SK-N-SH (cell line): ENCODE measurements around the gene KIF18B. TPM values are rescaled to one million over a fixed set of nuclear protein-coding genes. Genes with fewer than 3 reads are reported as not detected.

Experiments
- CTCF ChIA-PET: fragments of 300-600, 350-600 bp; formaldehyde crosslinking; extraction: SDS; loops from one replicate; lab custom pipeline; 2021; lab: Yijun Ruan, JAX
- POLR2A ChIA-PET: fragments of 350-600 bp; sonication (Branson Sonifier 250); formaldehyde crosslinking; extraction: SDS; loops from one replicate; lab custom pipeline; 2020; ENCODE audit warnings: antibody characterized with exemption, inconsistent platforms; lab: Yijun Ruan, JAX
- DNase-seq: peaks from one replicate; pipeline ENCODE4 v3.0.0; 2012
- H2AFZ ChIP-seq: fragments of 200-600 bp; sonication (generic); 2 replicates; pipeline ENCODE4 v1.8.1; 2016; ENCODE audit warnings: antibody characterized with exemption, mild to moderate bottlenecking, low read depth
- H3F3A ChIP-seq: fragments of 200-600 bp; sonication (generic); replicated peaks from 2 replicates; pipeline ENCODE3; 2016; ENCODE audit warnings: antibody characterized with exemption, mild to moderate bottlenecking; ENCODE audit not compliant: insufficient read depth
- H3K27ac ChIP-seq, 2 experiments: fragments of 200-500 bp in 1 of 2; fragments of 200-600 bp in 1 of 2; sonication (Bioruptor generic) in 1 of 2; sonication (generic), shearing (Covaris generic) in 1 of 2; 2 replicates each; pipeline versions ENCODE4 v1.5.1 to v1.6.1; 2014 to 2016; ENCODE audit warnings: low read depth in 2 of 2, inconsistent platforms in 1 of 2, low read length in 1 of 2, mild to moderate bottlenecking in 1 of 2, mixed read lengths in 1 of 2
- H3K27me3 ChIP-seq: fragments of 200-600 bp; sonication (generic), shearing (Covaris generic); 2 replicates; pipeline ENCODE4 v1.6.1; 2016; ENCODE audit warnings: mixed run types; ENCODE audit not compliant: insufficient read depth
- H3K36me3 ChIP-seq, 2 experiments: fragments of 200-500 bp in 1 of 2; fragments of 200-600 bp in 1 of 2; sonication (Bioruptor generic) in 1 of 2; sonication (generic) in 1 of 2; replicated peaks in 1 of 2; 2 replicates each; pipeline versions ENCODE3 to v1.5.1; 2014 to 2016; ENCODE audit warnings: low read length in 1 of 2, mild to moderate bottlenecking in 1 of 2; ENCODE audit not compliant: insufficient read depth in 2 of 2, control insufficient read depth in 1 of 2
- H3K4me1 ChIP-seq, 2 experiments: fragments of 200-500 bp in 1 of 2; fragments of 200-600 bp in 1 of 2; sonication (Bioruptor generic) in 1 of 2; sonication (generic), shearing (Covaris generic) in 1 of 2; 2 replicates each; pipeline versions ENCODE4 v1.5.1 to v1.6.1; 2014 to 2016; ENCODE audit warnings: low read depth in 1 of 2, low read length in 1 of 2, mixed run types in 1 of 2; ENCODE audit not compliant: insufficient read depth in 2 of 2, control insufficient read depth in 1 of 2
- H3K4me2 ChIP-seq: fragments of 200-600 bp; sonication (generic), shearing (Covaris generic); 2 replicates; pipeline ENCODE4 v1.6.1; 2017; ENCODE audit warnings: mixed run types
- H3K4me3 ChIP-seq, 2 experiments: fragments of 200-500 bp in 1 of 2; fragments of 200-600 bp in 1 of 2; sonication (Bioruptor generic) in 1 of 2; sonication (generic), shearing (Covaris generic) in 1 of 2; 2 replicates each; pipeline versions ENCODE4 v1.5.1 to v1.8.1; 2014 to 2016; ENCODE audit warnings: low read depth in 2 of 2, inconsistent platforms in 1 of 2, low read length in 1 of 2, mild to moderate bottlenecking in 1 of 2, mixed read lengths in 1 of 2, moderate library complexity in 1 of 2
- H3K79me2 ChIP-seq: fragments of 200-600 bp; sonication (generic); 2 replicates; pipeline ENCODE4 v1.8.1; 2017; ENCODE audit warnings: mild to moderate bottlenecking; ENCODE audit not compliant: insufficient read depth
- H3K9ac ChIP-seq: fragments of 200-600 bp; sonication (generic); 2 replicates; pipeline ENCODE4 v1.6.1; 2017; ENCODE audit warnings: mixed run types
- H3K9me2 ChIP-seq: fragments of 200-600 bp; sonication (generic); 2 replicates; pipeline ENCODE4 v1.6.1; 2017; ENCODE audit warnings: mixed run types
- H3K9me3 ChIP-seq: fragments of 200-600 bp; sonication (generic); 2 replicates; pipeline ENCODE4 v1.6.1; 2017; ENCODE audit warnings: mixed run types, mild to moderate bottlenecking, moderate library complexity
- H4K20me1 ChIP-seq: fragments of 200-600 bp; sonication (generic); 2 replicates; pipeline ENCODE4 v1.6.1; 2017; ENCODE audit warnings: mild to moderate bottlenecking, mixed run types; ENCODE audit not compliant: insufficient read depth
- GABPA ChIP-seq: IDR thresholded peaks from 2 replicates; pipeline ENCODE4 v1.4.0; 2012; ENCODE audit warnings: low read depth, mild to moderate bottlenecking
- GATA2 ChIP-seq: sonication (generic); formaldehyde crosslinking; IDR thresholded peaks from 2 replicates; pipeline ENCODE4 v1.5.0; 2020; ENCODE audit warnings: mild to moderate bottlenecking, missing genetic modification reagents
- JUND ChIP-seq: IDR thresholded peaks from 2 replicates; pipeline ENCODE4 v1.4.0; 2012
- MEF2A ChIP-seq: IDR thresholded peaks from 2 replicates; pipeline ENCODE4 v1.4.0; 2012; ENCODE audit warnings: low read depth, borderline replicate concordance
- NFIC ChIP-seq: IDR thresholded peaks from 2 replicates; pipeline ENCODE4 v1.4.0; 2012; ENCODE audit warnings: borderline replicate concordance
- POLR2AphosphoS5 ChIP-seq: IDR thresholded peaks from 2 replicates; pipeline ENCODE4 v1.6.1; 2012; ENCODE audit warnings: low read depth, low read length
- RFX5 ChIP-seq: IDR thresholded peaks from 2 replicates; pipeline ENCODE4 v1.6.1; 2012; ENCODE audit warnings: mild to moderate bottlenecking, improper control_type of control experiment, low read length
- TCF12 ChIP-seq: IDR thresholded peaks from 2 replicates; pipeline ENCODE4 v1.4.0; 2012
- WGBS: methylation state at CpG from one replicate; pipeline ENCODE4 v1.1.6; 2017; ENCODE audit warnings: low lambda C conversion rate; 5-methylcytosine and 5-hydroxymethylcytosine counted together
- polyA plus RNA-seq, 3 experiments: library from polyadenylated mRNA; depleted of rRNA; stranded (reverse); fragments of >200 nt; gene quantifications; 2 replicates each; pipeline ENCODE4 v1.2.3, GENCODE V29; 2012
- TF ChIP-seq, protein P1 (sequence below): IDR thresholded peaks from 2 replicates; pipeline ENCODE4 v1.6.1; 2012; ENCODE audit warnings: mild to moderate bottlenecking, low read depth, low read length, moderate library complexity
- TF ChIP-seq, protein P2 (sequence below): fragments of 200-600 bp; sonication (generic); IDR thresholded peaks from 2 replicates; pipeline ENCODE4 v1.6.1; 2017; ENCODE audit warnings: antibody characterized with exemption, mild to moderate bottlenecking, moderate library complexity
- TF ChIP-seq, protein P3 (sequence below): fragments of 150-350 bp; IDR thresholded peaks from 2 replicates; pipeline ENCODE4 v1.6.1; 2017; ENCODE audit warnings: antibody characterized with exemption, low read length, low read depth, borderline replicate concordance

KIF18B gene
- polyA plus RNA-seq, 1 of the 3 experiments (the other 2 are of a cell fraction), result 14.7 TPM

DNA sequence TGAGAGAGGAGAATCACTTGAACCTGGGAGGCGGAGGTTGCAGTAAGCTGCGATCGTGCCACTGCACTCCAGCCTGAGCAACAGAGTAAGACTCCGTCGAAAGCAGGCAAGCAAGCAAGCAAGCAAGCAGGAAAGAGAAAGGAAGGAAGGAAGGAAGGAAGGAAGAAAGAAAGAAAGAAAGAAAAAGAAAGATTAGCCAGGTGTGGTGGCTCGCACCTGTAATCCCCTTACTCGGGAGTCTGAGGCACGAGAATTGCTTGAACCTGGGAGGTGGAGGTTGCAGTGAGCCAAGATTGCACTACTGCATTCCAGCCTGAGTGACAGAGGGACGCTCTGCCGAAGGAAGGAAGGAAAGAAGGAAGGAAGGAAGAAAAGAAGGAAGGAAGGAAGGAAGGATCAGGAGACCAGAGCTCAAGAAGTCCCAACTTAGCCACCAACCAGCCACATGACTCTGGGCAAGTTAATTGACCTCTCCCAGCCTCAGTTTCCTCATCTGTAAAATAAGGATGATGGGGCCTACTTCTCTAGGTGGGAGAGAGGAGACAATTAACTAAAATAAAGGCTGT lies 38.7 kb downstream of the KIF18B start:
- Histone ChIP-seq H3K9me2 (no peaks in the 10 kb centered on the region), H3F3A (peaks cover 29% of the 10 kb centered on the region), H3K9me3 (no peaks in the 10 kb centered on the region), H3K4me1 (peaks cover 9 to 35% of the 10 kb centered on the region in 2 experiments; a peak in 3 of 4 replicates), H3K79me2 (no peaks in the 10 kb centered on the region), H3K4me3 (no peak overlapping the region), H3K4me2 (peak overlapping the region; percentile 71; the same call in 1 of the 2 replicates), H3K9ac (peak overlapping the region; percentile 64; the same call in 1 of the 2 replicates), H3K27ac (peak overlapping the region in 1 of 2 experiments; percentile 93; a peak in 3 of 4 replicates), H3K36me3 (no peaks in the 10 kb centered on the region), H2AFZ (no peak overlapping the region), H3K27me3 (no peaks in the 10 kb centered on the region), H4K20me1 (no peaks in the 10 kb centered on the region)
- TF ChIP-seq, protein P1, sequence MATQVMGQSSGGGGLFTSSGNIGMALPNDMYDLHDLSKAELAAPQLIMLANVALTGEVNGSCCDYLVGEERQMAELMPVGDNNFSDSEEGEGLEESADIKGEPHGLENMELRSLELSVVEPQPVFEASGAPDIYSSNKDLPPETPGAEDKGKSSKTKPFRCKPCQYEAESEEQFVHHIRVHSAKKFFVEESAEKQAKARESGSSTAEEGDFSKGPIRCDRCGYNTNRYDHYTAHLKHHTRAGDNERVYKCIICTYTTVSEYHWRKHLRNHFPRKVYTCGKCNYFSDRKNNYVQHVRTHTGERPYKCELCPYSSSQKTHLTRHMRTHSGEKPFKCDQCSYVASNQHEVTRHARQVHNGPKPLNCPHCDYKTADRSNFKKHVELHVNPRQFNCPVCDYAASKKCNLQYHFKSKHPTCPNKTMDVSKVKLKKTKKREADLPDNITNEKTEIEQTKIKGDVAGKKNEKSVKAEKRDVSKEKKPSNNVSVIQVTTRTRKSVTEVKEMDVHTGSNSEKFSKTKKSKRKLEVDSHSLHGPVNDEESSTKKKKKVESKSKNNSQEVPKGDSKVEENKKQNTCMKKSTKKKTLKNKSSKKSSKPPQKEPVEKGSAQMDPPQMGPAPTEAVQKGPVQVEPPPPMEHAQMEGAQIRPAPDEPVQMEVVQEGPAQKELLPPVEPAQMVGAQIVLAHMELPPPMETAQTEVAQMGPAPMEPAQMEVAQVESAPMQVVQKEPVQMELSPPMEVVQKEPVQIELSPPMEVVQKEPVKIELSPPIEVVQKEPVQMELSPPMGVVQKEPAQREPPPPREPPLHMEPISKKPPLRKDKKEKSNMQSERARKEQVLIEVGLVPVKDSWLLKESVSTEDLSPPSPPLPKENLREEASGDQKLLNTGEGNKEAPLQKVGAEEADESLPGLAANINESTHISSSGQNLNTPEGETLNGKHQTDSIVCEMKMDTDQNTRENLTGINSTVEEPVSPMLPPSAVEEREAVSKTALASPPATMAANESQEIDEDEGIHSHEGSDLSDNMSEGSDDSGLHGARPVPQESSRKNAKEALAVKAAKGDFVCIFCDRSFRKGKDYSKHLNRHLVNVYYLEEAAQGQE, result no peak
- TF ChIP-seq RFX5, result no peak
- no peak for TF ChIP-seq NFIC
- no peak for TF ChIP-seq JUND
- TF ChIP-seq TCF12, result no peak
- TF ChIP-seq, protein P2, sequence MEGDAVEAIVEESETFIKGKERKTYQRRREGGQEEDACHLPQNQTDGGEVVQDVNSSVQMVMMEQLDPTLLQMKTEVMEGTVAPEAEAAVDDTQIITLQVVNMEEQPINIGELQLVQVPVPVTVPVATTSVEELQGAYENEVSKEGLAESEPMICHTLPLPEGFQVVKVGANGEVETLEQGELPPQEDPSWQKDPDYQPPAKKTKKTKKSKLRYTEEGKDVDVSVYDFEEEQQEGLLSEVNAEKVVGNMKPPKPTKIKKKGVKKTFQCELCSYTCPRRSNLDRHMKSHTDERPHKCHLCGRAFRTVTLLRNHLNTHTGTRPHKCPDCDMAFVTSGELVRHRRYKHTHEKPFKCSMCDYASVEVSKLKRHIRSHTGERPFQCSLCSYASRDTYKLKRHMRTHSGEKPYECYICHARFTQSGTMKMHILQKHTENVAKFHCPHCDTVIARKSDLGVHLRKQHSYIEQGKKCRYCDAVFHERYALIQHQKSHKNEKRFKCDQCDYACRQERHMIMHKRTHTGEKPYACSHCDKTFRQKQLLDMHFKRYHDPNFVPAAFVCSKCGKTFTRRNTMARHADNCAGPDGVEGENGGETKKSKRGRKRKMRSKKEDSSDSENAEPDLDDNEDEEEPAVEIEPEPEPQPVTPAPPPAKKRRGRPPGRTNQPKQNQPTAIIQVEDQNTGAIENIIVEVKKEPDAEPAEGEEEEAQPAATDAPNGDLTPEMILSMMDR, result no peak
- no peak for TF ChIP-seq MEF2A
- no peak for TF ChIP-seq GABPA
- no peak for TF ChIP-seq GATA2
- no peak for TF ChIP-seq POLR2AphosphoS5
- TF ChIP-seq, protein P3, sequence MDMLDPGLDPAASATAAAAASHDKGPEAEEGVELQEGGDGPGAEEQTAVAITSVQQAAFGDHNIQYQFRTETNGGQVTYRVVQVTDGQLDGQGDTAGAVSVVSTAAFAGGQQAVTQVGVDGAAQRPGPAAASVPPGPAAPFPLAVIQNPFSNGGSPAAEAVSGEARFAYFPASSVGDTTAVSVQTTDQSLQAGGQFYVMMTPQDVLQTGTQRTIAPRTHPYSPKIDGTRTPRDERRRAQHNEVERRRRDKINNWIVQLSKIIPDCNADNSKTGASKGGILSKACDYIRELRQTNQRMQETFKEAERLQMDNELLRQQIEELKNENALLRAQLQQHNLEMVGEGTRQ, result no peak
- POLR2A ChIA-PET, result no interaction called here
- CTCF ChIA-PET, result interaction anchor here (1.3 to 4.2 kb wide), 4 partner anchors 11 to 226 kb away, joined by 3 to 44 read pairs (median 5); partner anchors contain the start of gene ACBD4
- DNase-seq, result no peak
- 98% methylated on average over 10 of the region's 10 CpGs for WGBS
